KOPT-K1 (cell line): ENCODE measurements around the gene CCT2.

Experiments used
- H3K27ac ChIP-seq: fragments of 200-600 bp; sonication (generic); 2 replicates; pipeline ENCODE4 v1.5.1; 2016; ENCODE audit warnings: antibody characterized with exemption, mild to moderate bottlenecking, low read depth, low read length; ENCODE audit not compliant: poor library complexity, severe bottlenecking
- H3K36me3 ChIP-seq: fragments of 200-600 bp; sonication (generic); 2 replicates; pipeline ENCODE4 v1.5.1; 2017; ENCODE audit warnings: antibody characterized with exemption, mild to moderate bottlenecking, low read length, moderate library complexity; ENCODE audit not compliant: insufficient read depth
- H3K9me3 ChIP-seq: fragments of 200-600 bp; sonication (generic); 2 replicates; pipeline ENCODE4 v1.5.1; 2017; ENCODE audit warnings: antibody characterized with exemption, low read length, mild to moderate bottlenecking; ENCODE audit not compliant: insufficient read depth, poor library complexity, severe bottlenecking

Gene CCT2

GRCh38 chr12:69585189-69586062 is at the start of gene CCT2:
TSS of gene CCT2 (plus strand) at chr12:69585459. CDS start at chr12:69585522, 63 bp downstream.
- peaks cover 44% of the 10 kb centered on the region for H3K36me3 ChIP-seq
- no peaks in the 10 kb centered on the region for H3K9me3 ChIP-seq
- peak within 1 kb of the TSS; percentile 95 for H3K27ac ChIP-seq

- Histone ChIP-seq H3K36me3 (peaks cover 20% of the 10 kb centered on the region), H3K9me3 (peaks cover 17% of the 10 kb centered on the region), H3K27ac (no peak overlapping the region)
Measured at GRCh38 chr12:69540987-69541386, 44.3 kb upstream of the CCT2 start.

GRCh38 chr12:69544087-69544486 is 41.2 kb upstream of the CCT2 start:
- Histone ChIP-seq H3K36me3 (peaks cover 13% of the 10 kb centered on the region), H3K27ac (no peak overlapping the region), H3K9me3 (peaks cover 17% of the 10 kb centered on the region)

- H3K27ac ChIP-seq: no peak overlapping the region
- peaks cover 17% of the 10 kb centered on the region for H3K9me3 ChIP-seq
- peaks cover 13% of the 10 kb centered on the region for H3K36me3 ChIP-seq
Measured at GRCh38 chr12:69545081-69545480, 40.2 kb upstream of the CCT2 start.

- peaks cover 17% of the 10 kb centered on the region for H3K9me3 ChIP-seq
- H3K36me3 ChIP-seq: peaks cover 10% of the 10 kb centered on the region; the same call in 1 of the 2 replicates
- H3K27ac ChIP-seq: no peak overlapping the region
Measured at GRCh38 chr12:69546693-69547438, 38.4 kb upstream of the CCT2 start.

GRCh38 chr12:69548687-69549086 is 36.6 kb upstream of the CCT2 start:
- Histone ChIP-seq H3K36me3 (peaks cover 6% of the 10 kb centered on the region; the same call in 1 of the 2 replicates), H3K27ac (no peak overlapping the region), H3K9me3 (peaks cover 8% of the 10 kb centered on the region)

GRCh38 chr12:69550569-69551350 is 34.5 kb upstream of the CCT2 start:
- Histone ChIP-seq H3K36me3 (no peaks in the 10 kb centered on the region), H3K27ac (no peak overlapping the region), H3K9me3 (no peaks in the 10 kb centered on the region)

- Histone ChIP-seq H3K27ac (no peak overlapping the region), H3K9me3 (no peaks in the 10 kb centered on the region), H3K36me3 (no peaks in the 10 kb centered on the region)
Measured at GRCh38 chr12:69553628-69554248, 31.5 kb upstream of the CCT2 start.

- Histone ChIP-seq H3K36me3 (no peaks in the 10 kb centered on the region), H3K27ac (no peak overlapping the region), H3K9me3 (no peaks in the 10 kb centered on the region)
Measured at GRCh38 chr12:69555461-69555860, 29.8 kb upstream of the CCT2 start.

- H3K9me3 ChIP-seq: no peaks in the 10 kb centered on the region
- H3K36me3 ChIP-seq: no peaks in the 10 kb centered on the region
- H3K27ac ChIP-seq: no peak overlapping the region
Measured at GRCh38 chr12:69556383-69556782, 28.9 kb upstream of the CCT2 start.

- H3K36me3 ChIP-seq: peaks cover 43% of the 10 kb centered on the region
- H3K27ac ChIP-seq: no peak overlapping the region
- H3K9me3 ChIP-seq: no peaks in the 10 kb centered on the region
Measured at GRCh38 chr12:69563166-69563762, 22.0 kb upstream of the CCT2 start.

- H3K36me3 ChIP-seq: peaks cover 66% of the 10 kb centered on the region
- no peaks in the 10 kb centered on the region for H3K9me3 ChIP-seq
- no peak overlapping the region for H3K27ac ChIP-seq
Measured at GRCh38 chr12:69566603-69567002, 18.7 kb upstream of the CCT2 start.

GRCh38 chr12:69569236-69569635 is 16.0 kb upstream of the CCT2 start:
- H3K9me3 ChIP-seq: no peaks in the 10 kb centered on the region
- H3K36me3 ChIP-seq: peaks cover 69% of the 10 kb centered on the region
- no peak overlapping the region for H3K27ac ChIP-seq

- Histone ChIP-seq H3K27ac (no peak overlapping the region), H3K9me3 (no peaks in the 10 kb centered on the region), H3K36me3 (peaks cover 69% of the 10 kb centered on the region)
Measured at GRCh38 chr12:69570000-69570516, 15.2 kb upstream of the CCT2 start.
